Measurements from ENCODE around the gene DMRTB1.
A peak's percentile ranks its signal among the peaks of the same experiment; 100 is the strongest.

The DMRTB1 gene

DNA sequence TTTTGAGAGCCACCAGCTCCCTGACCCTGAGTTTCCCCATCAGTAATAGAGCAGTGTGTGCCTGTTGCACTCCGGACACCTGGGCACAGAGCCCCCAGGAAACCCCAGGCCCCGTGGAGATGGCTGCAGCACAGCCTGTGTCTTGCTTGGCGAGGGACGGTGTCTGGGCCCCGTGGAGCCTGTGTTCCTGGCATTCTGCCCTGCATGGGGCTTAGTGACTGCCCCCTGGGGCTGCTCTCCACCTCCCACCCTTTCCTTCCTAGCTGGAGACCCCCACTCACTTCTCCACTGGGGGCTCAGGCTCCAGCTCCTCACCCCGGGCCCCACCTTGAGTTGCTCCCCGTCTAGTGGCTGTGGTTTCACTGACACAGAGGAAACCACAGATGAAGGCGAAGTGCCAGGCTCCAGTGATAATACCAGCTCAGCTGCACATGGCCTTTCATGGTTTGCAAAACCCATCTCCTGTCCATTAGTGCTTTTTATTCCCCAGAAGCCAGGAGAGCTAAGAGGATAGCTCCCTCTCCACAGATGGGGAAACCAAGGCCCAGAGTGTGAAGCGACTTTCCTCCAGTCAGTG is 39.4 kb downstream of the DMRTB1 start:
- no peak overlapping the region for H3K4me3 ChIP-seq (ENCODE audit: control insufficient read depth, low read depth, low read length)
- DNase-seq (ENCODE audit: low read depth): peak; percentile 37
- TF ChIP-seq CTCF (IDR thresholded peaks at IDR 0.05; ENCODE audit: control insufficient read depth, insufficient read depth, low read depth, low read length, missing control alignments): no peak

DNA sequence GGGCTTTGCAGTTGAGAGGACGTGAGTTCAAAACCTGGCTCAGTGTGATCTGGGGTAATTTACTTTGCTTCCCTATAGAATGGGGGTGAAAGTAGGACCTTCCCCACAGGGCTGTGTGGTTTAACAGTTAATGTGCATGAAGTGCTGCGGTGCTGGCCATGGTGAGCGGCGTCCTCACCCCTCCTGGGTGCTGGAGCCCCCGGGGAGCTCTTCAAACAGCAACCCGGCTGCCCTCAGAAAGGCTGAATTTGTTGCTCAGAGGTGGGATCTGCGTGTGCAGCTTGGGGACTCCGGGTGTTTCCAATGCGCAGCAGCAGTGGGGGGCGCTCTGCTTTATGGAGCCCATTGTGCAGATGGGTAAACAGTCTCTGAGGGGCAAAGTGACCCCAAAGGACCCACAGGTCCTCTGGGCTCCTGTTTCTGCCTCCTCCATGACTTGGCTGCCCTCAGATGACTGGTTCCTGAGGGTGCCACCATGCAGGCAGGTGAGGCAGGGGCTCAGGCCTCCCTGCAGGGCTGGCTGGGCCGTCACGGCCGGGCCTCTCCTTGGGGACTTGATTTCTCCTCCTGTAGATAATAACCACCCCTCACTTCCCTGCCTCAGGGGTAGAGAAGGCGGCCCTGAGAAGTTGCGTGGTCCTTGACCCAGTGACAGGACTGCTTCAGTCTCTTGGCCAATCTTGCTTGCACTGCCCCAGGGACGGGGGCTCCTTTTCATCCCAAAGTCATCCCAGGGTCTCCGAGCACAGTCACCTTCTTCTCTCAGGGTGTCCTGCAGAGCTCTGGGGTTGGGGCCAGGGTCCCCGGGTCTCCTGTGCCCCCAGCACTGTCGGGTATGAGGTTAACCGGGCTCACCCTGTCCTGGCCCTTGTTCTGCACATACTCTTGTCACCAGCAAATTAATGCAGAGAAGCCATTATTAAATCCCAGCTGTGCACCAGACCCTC is 40.3 kb downstream of the DMRTB1 start:
- TF ChIP-seq CTCF (IDR thresholded peaks at IDR 0.05; ENCODE audit: control insufficient read depth, insufficient read depth, low read depth, low read length, missing control alignments): no peak
- DNase-seq (ENCODE audit: low read depth): no peak

GRCh38 chr1:53500204-53501064 is 41.2 kb downstream of the DMRTB1 start:
- DNase-seq (ENCODE audit: low read depth): no peak
- H3K4me3 ChIP-seq (ENCODE audit: control insufficient read depth, low read depth, low read length): no peak overlapping the region
- no peak for TF ChIP-seq CTCF (IDR thresholded peaks at IDR 0.05; ENCODE audit: control insufficient read depth, insufficient read depth, low read depth, low read length, missing control alignments)

More for the DNA sequence above, 40.3 kb downstream of the DMRTB1 start:
- H3K4me3 ChIP-seq (ENCODE audit: control insufficient read depth, low read depth, low read length): no peak overlapping the region

DNA sequence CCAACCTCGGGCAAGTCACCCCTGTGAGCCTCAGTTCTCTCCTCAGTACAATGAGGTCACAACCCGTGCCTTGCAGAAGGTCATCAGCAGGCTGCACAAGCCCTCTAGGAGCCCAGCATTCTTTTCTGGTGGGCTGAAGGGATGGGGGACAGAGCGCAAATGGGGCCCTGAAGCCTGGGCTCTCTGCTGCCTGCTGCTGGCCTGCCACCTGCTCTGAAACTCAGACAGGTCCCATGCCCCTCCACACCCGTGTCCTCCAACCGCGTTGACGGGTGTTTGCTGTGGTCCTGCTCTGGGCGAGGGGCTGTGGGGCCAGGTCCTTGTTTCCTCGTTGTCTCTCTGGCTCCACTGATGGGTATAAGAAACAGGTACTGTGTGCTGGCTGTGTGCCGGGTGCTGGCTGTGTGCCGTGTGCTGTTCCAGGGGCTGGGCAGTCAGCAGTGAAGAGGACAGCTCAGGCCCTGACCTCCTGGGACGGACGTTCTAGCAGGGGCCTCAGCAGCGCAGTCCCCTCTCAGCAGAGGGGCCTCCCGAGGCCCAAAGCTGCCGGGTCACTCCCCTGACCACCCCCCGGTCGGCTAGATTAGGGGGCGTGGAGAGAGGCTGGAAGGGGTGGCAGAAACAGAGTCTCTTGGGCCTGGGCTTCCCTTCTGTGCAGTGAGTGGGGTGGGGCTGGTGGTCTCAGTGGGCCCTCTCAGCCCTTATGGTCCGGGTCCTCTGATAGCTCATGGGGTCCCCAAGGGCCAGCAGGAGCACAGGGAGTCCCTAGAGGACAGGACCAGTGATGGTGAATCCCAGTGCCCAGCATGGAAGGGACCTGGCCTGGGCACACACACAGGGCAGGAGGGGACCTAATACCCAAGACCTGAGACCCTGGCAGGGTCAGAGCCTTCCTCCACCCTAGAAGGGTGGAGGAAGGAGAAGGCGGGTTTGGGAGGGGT is 42.1 kb downstream of the DMRTB1 start:
- H3K4me3 ChIP-seq (ENCODE audit: control insufficient read depth, low read depth, low read length): no peak overlapping the region

DNA sequence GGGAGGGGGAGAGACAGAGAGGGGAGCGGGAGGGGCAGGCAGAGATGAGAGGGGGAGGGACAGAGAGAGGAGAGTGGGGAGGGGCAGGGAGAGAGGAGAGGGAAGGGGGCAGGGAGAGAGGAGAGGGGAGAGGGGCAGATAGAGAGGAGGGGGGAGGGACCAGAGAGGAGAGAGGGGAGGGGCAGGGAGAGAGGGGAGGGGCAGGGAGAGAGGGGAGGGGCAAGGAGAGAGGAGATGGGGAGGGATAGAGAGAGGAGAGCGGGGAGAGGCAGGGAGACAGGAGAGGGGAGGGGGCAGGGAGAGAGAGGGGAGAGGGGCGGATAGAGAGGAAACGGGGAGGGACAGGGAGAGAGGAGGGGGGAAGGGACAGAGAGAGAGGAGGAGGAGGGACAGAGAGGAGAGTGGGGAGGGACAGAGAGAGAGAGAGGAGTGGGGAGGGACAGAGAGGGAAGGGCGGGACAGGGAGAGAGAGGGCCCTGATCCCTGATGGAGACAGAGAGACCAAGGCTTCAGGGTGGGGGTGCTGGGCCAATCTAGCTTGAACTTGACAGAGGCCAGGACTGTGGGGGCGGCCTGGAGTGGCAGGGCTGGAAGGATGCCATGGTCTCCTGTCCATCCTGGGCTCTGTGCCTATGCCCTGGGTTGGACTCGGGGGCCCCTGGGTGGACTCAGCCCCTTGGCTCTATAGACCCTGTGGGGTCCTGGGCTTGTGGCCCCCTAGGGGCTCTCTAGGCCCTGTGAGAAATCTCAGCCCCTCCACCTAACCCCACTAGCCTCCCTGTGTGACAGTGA is 43.6 kb downstream of the DMRTB1 start:
- no peak for DNase-seq (ENCODE audit: low read depth)
- TF ChIP-seq CTCF (IDR thresholded peaks at IDR 0.05; ENCODE audit: control insufficient read depth, insufficient read depth, low read depth, low read length, missing control alignments): no peak

More for the DNA sequence above, 42.1 kb downstream of the DMRTB1 start:
- no peak for DNase-seq (ENCODE audit: low read depth)
- TF ChIP-seq CTCF (IDR thresholded peaks at IDR 0.05; ENCODE audit: control insufficient read depth, insufficient read depth, low read depth, low read length, missing control alignments): no peak

More for the DNA sequence above, 43.6 kb downstream of the DMRTB1 start:
- no peak overlapping the region for H3K4me3 ChIP-seq (ENCODE audit: control insufficient read depth, low read depth, low read length)
